NCI-H2171 treated with DMSO at 0.1 percent for 48 hours (cell line): ENCODE results near the gene LDLRAD3.

Experiments used
- DNase-seq: peaks from one replicate; lab custom pipeline; 2025; lab: John Stamatoyannopoulos, UW

Gene LDLRAD3

DNA sequence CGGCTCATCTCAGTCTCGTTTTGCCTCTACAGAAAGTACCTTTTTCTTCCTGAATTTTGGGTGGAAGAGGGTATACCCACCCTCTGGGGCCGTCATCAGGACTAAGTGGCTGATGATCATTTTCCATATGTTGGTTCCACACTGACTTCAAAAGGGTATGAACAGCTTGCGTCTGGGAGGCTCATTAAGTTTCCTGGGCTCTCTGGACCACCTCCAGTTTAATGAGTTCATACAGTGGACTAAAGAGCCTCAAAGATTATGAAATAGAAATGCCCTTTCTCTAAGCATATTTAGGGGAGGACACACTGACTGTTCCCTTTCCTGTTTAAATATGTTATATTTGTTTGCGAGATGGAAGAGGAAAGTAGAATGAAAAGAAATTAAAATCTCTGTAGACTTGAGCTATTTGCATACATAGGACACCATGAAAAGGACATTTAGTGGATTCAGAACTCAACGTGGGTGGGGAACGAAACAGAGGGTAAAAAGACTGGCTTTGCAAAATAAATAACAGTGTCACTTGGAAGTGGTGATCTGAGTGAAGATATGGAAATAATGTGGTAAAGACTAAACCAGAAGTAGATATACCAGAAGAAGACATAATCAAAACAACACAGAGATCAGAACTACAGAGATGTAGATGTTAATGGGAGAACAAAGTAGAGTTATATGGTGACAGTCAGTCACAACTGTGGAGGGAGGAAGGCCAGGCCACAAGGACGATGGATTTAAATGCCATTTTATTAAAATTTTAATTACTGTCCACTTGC is 18.7 kb downstream of the LDLRAD3 start:
- DNase-seq = peak; percentile 49

DNA sequence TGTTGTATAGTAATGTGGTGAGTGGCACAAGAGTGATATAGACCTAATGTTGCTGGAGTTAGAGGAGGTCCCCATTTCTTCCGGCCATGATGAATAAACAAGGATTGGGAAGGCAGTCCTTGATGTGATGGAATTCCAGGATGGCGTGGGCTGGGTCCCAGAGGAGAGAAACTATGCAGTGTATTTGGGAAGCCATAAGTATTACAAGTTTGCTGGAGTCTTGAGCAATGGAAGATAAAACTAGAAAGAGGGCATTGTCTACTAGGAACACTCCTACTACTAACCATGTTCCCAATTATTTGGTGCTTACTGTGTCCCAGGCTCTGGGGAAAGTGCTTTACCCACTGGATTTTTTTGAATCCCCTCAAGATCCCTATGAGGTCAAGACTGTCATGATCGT is 20.0 kb downstream of the LDLRAD3 start:
- no peak for DNase-seq

DNA sequence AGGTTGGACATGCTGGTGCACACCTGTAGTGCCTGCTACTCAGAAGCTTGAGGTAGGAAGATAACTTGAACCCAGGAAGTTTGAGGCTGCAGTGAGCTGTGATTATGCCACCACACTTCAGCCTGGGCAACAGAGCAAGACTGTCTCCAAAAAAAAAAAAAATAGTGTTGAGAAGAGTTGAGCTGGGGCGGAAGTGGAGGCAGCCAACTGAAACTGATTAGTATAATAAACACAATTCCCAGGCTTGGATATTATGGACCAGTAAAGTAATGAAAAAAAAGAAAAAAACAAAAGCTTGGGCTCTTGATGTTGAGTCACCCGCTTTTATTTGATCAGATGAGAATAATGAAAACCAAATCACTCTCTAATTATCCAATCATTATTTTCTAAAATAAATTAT is 21.0 kb downstream of the LDLRAD3 start:
- peak; percentile 37 for DNase-seq

DNA sequence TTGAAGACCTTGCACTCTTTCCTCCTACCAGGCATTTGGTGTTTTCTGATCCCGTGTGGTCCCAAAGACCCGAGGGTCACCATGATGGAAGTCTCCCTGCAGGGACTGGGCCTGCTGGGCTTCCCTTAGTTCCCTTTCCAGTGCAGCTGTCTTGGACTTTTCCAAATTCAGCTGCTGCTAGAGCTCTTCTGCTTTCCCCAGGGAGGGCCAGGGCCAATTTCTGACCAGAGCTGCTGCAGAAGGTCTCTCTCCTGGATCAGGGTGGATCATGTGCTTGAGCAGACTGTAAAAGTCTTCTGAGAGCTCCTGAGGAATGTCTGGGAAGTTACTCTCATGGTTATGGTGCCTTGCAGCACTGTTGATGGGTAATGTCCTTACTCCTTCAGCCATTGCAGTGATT is 23.2 kb downstream of the LDLRAD3 start:
- DNase-seq = no peak

DNA sequence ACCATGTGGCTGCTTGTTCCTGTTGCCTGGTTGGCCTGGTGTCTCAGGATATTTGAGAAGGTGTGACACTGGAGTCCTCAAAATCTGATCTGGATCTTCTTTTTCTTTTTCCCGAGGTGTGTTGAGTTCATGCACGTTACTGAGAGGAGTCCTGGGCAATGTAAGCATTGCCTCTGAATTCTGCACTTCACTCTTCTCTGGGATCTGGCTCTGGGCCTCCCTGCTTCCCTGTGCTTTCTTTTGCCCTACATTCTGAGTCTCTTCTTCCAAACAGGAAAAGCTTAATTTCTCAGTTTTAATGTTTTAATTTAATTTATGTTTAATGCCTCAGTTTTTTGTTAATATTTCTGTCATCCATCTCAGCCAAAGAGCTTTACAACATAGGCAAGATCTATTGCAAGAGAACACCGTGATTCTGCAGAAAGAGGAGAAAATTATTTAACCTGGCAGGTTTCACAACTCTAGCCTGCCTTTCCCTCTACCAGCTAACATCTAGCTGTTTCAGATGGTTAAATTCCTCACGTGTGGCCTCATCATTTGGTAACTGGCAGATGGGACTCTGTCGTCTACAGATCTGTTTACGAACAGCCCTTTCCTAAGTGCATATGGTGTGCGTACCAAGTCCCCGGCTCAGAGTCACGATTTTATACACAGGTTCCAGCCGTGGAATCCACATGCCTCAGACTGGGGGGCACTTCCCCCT is 24.7 kb downstream of the LDLRAD3 start:
- peak; percentile 100 for DNase-seq

DNA sequence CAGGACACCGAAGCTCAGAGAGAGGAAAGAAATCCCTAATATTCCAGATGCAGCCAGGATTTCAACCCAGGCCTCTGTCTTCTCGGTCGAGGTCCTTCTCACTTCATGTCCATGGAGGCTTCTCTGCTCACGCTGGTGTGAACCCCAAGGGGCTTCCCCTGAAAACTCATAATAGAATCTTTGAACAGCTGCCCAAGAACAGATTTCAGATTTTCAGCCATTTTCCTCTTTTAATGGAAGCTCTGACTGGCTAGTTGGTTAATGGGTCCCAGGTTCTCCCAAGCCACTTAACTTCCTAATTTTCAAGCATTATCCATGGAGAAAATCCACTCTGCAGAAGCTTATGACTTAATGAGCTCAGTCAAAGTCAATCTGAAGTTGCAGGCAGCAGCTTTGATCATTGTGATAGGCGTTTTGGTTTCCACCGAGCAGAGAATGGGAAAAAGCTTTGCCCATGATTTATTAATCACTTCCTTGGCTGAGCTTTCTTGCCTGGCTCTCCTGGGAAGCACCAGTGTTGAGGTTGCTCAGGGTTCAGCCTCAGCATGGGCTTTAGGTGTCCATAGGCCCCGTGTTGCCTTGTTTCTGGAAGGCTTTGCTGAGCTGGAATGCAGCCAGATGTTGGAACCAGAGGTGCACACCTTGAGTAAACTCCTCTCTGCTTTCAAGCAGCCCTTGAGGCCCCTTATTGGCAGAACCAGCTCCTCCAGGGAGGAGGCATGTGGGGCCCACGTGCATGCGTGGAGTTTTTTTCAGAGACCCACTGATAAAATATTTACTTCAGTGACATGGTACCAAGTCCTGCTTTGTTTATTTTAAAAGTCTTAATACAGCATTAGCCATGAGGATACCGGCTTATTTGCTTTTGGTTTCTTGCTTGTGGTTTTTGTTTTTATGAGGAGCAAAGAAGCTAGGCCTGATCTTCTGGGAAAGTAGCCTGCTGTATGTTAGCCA is 25.5 kb downstream of the LDLRAD3 start:
- peak; percentile 98 for DNase-seq

DNA sequence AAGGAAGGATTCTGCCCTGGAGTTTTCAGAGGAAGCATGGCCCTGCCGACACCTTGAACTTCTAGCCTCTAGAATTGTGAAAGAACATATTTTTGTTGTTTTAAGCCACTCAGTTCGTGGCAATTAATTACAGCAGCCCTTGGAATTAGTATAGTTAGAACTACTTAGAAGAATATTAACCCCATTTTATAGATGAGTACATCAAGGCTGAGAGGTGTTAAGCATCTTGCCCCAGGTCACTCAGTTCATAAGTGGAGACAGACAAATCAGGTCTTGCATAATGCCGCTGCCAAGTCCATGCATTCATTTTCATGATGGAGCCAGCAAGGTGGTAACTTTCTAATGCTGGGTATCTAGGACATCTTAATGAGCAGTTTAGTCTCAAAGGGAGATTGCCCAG is 26.6 kb downstream of the LDLRAD3 start:
- no peak for DNase-seq

DNA sequence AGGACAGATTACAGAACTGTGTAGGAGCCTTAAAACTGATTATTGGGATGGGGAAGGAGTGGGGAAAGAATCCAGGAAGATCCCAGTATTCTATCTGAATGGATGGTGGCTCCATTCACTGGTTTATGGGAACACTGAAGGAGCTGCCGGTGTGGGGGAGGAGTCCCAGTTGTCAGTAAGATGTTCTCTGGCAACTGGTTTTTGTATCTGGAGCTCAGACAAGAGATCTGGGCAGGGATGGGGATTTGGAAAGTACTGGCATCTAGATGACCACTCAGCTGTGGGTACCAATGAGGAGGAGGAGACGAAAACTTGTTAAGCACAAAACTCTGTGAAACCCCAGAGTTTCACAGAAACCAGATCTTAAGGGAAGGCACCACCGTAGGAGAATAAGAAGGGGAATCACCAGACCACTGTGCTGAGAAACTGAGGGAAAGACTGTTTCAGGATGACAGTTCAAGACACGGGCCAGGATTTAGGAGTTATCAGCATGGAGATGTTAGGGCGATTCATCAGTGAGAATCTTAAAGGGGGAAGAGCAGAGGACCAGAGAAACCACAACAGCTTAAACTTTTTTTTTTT is 28.1 kb downstream of the LDLRAD3 start:
- DNase-seq = no peak

DNA sequence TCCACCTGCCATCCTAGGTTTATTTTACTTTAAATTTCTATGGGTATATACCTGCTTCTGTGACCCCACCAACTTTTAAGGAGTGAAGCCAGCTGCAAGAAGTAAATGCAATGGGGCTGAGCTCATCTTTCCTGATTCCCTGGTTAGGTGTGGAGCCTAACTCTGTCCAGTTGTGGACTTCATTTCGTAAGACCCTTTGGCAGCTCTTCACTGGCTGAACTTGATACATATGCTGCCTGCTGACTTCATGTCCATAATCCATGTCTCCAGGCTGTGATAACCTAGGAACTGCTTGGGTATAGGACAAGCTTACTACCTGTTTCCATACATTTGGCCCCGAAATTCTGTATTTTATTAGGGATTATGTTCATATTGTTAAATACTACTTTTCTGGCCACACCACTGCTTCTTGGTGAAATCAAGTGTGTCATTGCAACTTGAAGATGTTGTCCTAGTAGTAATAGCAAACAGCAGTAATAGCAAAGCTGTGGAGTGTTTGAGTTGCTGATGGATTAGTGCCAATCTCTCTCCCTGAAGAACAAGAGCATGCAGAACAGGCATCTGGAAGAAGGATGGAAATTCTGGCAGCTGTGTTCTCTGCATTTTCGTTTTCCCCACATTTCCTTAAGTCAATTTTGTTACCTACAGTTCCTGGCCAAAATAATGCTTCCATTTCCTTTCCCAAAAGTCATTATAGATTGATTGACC is 31.2 kb downstream of the LDLRAD3 start:
- no peak for DNase-seq

DNA sequence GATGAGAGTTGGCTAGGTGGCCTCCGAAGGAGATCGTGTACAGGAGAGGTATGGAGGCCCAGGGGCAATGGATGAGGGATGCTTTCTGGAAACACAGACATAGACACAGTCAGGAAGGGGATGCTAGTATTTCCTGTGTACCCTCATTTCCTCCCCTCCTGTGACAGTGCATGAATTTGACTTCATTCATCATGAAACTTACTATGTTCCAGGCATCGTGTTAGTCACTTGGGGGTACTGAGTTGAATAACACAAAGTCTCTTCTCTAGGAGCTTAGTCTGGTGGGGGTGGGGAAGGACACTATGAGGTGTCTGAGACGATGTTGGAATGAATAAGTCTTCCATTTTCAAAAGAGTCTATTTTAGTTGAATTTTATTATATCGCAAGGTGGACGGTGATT is 32.6 kb downstream of the LDLRAD3 start:
- no peak for DNase-seq

DNA sequence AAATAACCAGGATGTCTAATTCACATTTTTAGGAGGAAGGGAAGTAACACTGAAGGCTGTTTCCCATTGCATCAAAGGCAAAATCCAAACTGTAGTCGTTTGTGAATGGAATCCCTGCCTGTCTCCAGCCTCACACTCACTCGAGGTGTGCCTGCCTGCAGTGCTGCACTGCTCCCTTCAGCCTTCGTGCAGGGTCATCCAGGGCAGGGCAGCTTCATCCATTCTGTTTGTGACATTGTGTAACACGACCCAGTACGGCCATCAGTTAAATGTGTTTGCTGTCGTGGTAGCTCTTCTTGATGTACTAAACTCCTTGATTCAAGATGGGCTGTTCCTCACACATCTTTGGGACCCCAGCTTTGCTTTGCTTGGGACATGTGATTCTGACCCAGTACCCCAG is 34.3 kb downstream of the LDLRAD3 start:
- no peak for DNase-seq

DNA sequence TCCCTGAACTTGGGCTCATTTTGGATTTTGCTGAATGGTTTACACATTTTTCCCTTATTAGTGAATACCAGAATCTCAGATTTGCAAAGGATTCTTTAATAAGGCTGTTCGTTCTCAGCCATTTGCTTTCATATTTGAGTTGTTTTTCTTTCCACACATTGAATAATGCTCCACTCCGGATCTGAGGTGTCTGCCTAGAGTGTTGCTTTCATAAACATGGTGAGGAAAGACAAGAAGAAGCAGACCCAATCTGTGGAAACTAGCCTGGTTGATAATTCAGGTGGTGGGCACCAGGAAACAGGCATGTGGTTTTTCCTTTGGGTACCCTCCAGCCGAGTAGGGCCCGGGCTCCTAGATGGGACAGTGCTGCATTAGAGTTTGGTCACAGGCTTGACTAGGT is 35.0 kb downstream of the LDLRAD3 start:
- DNase-seq = no peak

DNA sequence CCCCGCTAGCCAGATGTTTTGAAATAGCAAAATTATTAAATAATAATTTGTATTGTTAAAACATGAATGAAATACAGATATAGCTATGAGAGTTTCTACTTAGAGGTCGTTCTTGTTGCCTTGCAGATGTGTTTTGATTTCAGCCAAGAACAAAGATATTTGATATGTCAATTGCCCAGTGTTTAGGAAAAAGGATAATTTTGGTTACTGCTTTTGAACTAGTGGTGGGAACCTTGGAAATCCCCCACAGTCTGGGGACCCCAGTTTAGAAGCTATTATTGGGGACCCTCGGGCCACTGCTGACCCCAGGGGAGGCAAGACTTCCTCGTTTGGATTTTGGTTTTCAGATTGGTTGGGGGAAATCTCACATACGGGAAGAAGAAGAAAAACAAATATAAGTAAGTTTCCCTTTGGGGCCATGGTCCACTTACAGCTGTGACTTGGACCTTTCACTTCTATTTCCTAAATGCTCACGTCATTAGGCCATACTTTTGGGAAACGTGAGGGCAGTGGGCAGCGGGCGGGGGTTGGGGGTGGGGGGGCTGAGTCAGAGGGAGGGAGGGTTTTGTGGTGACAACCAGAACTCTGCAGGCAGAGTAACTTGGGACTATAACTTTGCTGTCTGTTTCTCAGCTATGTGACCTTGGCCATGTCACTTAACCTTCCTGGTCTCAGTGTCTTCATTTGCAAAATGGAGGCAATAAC is 37.0 kb downstream of the LDLRAD3 start:
- no peak for DNase-seq

DNA sequence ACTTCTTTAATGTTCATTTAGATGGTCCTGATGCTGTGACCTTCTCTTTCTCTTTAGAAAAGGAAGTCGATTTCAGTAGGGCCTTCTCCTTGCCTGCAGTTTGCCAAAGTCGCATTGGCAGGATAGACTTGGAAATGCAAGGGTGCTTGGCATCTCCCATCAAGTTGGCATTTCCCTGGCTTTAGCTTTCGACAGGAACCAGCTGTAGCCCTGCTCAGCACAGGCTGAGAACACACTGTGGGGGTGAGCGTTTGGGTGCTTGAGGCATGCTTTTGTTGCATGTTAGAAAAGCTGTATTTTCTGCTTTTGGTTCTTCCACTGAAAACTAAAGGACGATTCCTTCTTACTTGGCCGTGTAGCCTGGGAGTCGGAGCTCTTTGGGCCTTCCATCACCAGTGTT is 37.7 kb downstream of the LDLRAD3 start:
- no peak for DNase-seq

DNA sequence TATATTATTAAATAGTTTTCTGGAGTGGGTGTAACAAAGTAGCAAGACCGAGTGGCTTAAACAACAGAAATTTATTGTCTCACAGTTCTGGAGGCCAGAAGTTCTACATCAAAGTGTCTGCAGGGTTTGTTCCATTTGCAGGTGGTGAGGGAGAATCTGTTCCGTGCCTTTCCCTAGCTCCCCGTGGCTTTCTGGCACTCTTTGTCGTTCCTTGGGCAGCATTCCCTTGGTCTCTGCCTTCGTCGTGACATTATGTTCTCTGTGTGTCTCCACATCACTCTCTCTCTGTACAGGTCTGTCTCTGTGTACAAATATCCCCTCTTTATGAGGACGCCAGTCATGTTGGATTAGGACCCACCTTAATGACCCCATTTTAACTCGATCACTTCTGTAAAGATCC is 38.2 kb downstream of the LDLRAD3 start:
- no peak for DNase-seq

DNA sequence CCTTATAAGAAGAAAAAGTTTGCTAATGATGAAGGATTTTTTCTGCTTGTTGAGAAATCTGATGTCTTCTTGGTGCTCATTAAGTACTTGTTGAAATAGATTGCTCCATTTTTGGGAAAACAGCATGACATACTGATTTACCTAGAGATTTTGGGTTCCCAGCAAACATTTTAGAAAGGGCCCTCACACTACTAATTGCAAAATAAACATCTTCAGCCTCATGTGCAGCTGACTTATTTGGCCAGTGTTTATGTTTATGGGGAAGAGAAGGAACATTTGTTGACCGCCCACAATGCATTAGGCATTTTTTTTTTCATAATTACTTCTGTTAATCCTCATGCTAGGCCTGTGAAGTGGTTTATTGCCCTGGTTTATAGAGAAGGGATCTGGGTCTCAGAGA is 40.1 kb downstream of the LDLRAD3 start:
- DNase-seq = no peak

DNA sequence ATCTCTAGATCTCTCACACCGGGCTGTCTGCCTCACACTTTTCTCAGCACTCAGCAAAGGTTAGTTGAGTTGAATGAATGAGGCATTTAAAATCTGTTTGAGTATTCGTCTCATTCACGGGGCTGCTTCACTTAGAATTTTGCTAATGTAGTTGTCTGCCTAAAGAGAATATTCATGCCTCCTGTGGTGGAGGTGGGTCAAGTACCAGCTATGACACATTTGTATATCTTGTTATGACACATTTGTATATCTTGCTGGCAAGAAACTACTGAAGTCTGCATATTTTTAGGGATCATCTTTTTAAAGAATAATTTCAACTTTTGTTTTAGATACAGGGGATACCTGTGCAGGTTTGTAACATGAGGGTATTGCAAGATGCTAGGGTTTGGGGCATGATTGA is 43.1 kb downstream of the LDLRAD3 start:
- DNase-seq = no peak

DNA sequence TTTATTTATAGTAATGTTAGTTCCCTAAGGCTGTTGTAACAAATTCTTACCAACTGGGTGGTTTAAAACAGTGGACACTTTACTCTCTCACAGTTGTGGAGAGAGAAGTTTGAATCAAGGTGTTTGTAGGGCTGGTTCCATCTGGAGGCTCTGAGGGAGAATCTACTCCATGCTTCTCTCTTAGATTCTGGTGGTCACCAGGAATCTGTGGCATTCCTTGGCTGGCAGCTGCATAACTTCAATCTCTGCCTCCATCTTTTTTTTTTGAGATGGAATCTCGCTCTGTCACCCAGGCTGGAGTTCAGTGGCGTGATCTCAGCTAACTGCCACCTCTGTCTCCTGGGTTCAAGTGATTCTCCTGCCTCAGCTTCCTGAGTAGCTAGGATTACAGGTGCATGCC is 46.3 kb downstream of the LDLRAD3 start:
- DNase-seq = no peak

DNA sequence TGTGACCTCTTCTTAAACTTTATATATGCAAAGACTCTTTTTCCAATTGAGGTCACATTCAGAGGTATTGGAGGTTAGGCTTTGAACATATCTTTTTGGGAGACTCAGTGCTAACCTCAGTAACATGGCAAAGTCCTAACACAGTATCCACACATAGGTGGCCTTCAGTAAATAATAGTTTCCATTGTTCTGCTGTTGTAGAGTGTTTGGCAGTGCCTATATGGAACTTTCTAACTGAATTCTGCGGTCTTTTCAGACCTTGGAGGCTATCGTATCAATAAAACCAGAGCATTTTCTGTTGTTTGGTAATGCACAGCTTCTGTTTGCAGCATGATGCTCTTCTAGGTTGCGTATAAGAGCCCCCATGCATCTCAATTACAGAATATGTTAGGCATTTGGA is 47.0 kb downstream of the LDLRAD3 start:
- DNase-seq = no peak

DNA sequence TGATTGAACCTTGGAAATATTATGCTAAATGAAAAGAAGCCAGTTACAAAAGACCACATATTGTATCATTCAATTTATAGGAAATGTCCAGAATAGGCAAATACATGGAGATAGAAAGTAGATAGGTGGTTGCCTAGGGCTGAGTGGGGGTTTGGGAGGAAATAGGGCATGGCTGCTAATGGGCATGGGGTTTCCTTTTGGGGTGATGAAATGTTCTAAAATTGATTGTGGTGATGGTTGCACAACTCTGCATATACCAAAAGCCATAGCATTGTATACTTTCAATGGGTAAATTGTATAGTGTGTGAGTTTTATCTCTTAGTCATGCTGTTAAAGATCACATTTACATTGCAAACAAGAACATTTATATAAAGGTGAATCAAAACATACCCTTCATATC is 48.7 kb downstream of the LDLRAD3 start:
- DNase-seq = no peak

DNA sequence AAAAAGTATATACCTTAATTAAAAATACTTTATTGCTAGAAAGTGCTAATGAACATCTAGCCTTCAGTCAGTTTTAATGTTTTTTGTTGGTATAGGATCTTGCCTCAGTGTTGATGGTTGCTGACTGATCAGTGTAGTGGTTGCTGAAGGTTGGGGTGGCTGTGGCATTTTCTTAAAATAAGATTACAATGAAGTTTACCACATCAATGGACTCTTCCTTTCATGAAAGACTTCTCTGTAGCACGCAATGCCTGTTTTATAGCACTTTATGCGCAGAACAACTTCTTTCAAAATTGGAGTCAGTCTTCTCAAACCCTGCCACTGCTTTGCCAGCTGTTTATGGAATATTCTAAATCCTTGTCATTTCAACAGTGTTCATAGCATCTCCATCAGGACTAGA is 50.6 kb downstream of the LDLRAD3 start:
- no peak for DNase-seq
